ENCODE data around the gene IL17RE. TPM values are rescaled to one million over a fixed set of nuclear protein-coding genes. Genes with fewer than 3 reads are reported as not detected.

The IL17RE gene
- total and polyA plus RNA-seq, 4 donors = 7.0 to 26.1 (median 17.1) TPM

GRCh38 chr3:9912294-9912935, 9.8 kb downstream of the IL17RE start:
- Histone ChIP-seq H3K27me3 (ENCODE audit: control insufficient read depth in 3 of 3, insufficient read depth in 3 of 3, low read length in 2 of 3) (no peaks in the 10 kb centered on the region), H3K36me3 (ENCODE audit: control insufficient read depth in 4 of 4, insufficient read depth in 4 of 4, low read length in 4 of 4) (no peaks in the 10 kb centered on the region), H3K9ac (ENCODE audit: insufficient read depth in 1 of 2, low read length in 2 of 2) (no peak overlapping the region), H3K27ac (ENCODE audit: low read depth in 1 of 2, low read length in 1 of 2) (no peak overlapping the region), H3K9me3 (ENCODE audit: control insufficient read depth in 4 of 4, insufficient read depth in 3 of 4, low read length in 3 of 4) (no peaks in the 10 kb centered on the region), H3K4me1 (ENCODE audit: control insufficient read depth in 5 of 5, insufficient read depth in 5 of 5, low read length in 5 of 5) (peaks cover 0 to 26% (median 16%) of the 10 kb centered on the region in 5 donors), H3K4me3 (no peak overlapping the region)
- DNase-seq (no peak), ATAC-seq (ENCODE audit: insufficient read depth, low FRiP score) (no peak)
- WGBS, 2 donors = 41 to 65% methylated on average over 7 of the region's 7 CpGs
- TF ChIP-seq CTCF (IDR thresholded peaks at IDR 0.05; ENCODE audit: control extremely low read depth, extremely low read depth) = no peak

GRCh38 chr3:9913601-9914000, 11.0 kb downstream of the IL17RE start:
- Histone ChIP-seq H3K27ac (ENCODE audit: low read depth in 1 of 2, low read length in 1 of 2) (no peak overlapping the region), H3K4me3 (no peak overlapping the region), H3K9me3 (ENCODE audit: control insufficient read depth in 4 of 4, insufficient read depth in 3 of 4, low read length in 3 of 4) (no peaks in the 10 kb centered on the region)

GRCh38 chr3:9914011-9914410, 11.4 kb downstream of the IL17RE start:
- peak overlapping the region in 1 of 2 donors; percentile 21 for H3K9ac ChIP-seq (ENCODE audit: insufficient read depth in 1 of 2, low read length in 2 of 2)
- no peak overlapping the region for H3K27ac ChIP-seq (ENCODE audit: low read depth in 1 of 2, low read length in 1 of 2)
- DNase-seq (peak in 1 of 3 donors; percentile 23), ATAC-seq (ENCODE audit: insufficient read depth, low FRiP score) (no peak)
- H3K27me3 ChIP-seq (ENCODE audit: control insufficient read depth in 3 of 3, insufficient read depth in 3 of 3, low read length in 2 of 3) = no peaks in the 10 kb centered on the region
- H3K4me3 ChIP-seq = no peak overlapping the region
- H3K4me1 ChIP-seq (ENCODE audit: control insufficient read depth in 5 of 5, insufficient read depth in 5 of 5, low read length in 5 of 5) = peaks cover 0 to 33% (median 21%) of the 10 kb centered on the region in 5 donors
- no peaks in the 10 kb centered on the region for H3K36me3 ChIP-seq (ENCODE audit: control insufficient read depth in 4 of 4, insufficient read depth in 4 of 4, low read length in 4 of 4)
- 70 to 83% methylated on average over 1 of the region's 1 CpG for WGBS, 2 donors
- TF ChIP-seq CTCF (IDR thresholded peaks at IDR 0.05; ENCODE audit: control extremely low read depth, extremely low read depth) = no peak
- H3K9me3 ChIP-seq (ENCODE audit: control insufficient read depth in 4 of 4, insufficient read depth in 3 of 4, low read length in 3 of 4) = no peaks in the 10 kb centered on the region

More at GRCh38 chr3:9913601-9914000, 11.0 kb downstream of the IL17RE start:
- no peak for TF ChIP-seq CTCF (IDR thresholded peaks at IDR 0.05; ENCODE audit: control extremely low read depth, extremely low read depth)
- Histone ChIP-seq H3K36me3 (ENCODE audit: control insufficient read depth in 4 of 4, insufficient read depth in 4 of 4, low read length in 4 of 4) (no peaks in the 10 kb centered on the region), H3K4me1 (ENCODE audit: control insufficient read depth in 5 of 5, insufficient read depth in 5 of 5, low read length in 5 of 5) (peaks cover 0 to 33% (median 21%) of the 10 kb centered on the region in 5 donors), H3K27me3 (ENCODE audit: control insufficient read depth in 3 of 3, insufficient read depth in 3 of 3, low read length in 2 of 3) (no peaks in the 10 kb centered on the region), H3K9ac (ENCODE audit: insufficient read depth in 1 of 2, low read length in 2 of 2) (no peak overlapping the region)
- DNase-seq = no peak
- 86 to 88% methylated on average over 5 of the region's 5 CpGs for WGBS, 2 donors
- ATAC-seq (ENCODE audit: insufficient read depth, low FRiP score) = no peak
